ENCODE results near the gene IWS1.
"Not testable (repeated sequence)": the region's sequence is repeated elsewhere in the genome, so short reads cannot be mapped to it uniquely, and the experiment has no call there.

GRCh38 chr2:127529416-127529815 is 3.1 kb upstream of the IWS1 start:
- not testable (repeated sequence) for TF ChIP-seq CTCF (conservative IDR thresholded peaks at IDR 0.05; ENCODE audit: low read length); EZH2phosphoT487 (IDR thresholded peaks at IDR 0.05; ENCODE audit: borderline replicate concordance, low read depth, low read length)

Data from OCI-LY7 (cell line).